ENCODE measurements around the gene GPI.

Gene GPI

DNA sequence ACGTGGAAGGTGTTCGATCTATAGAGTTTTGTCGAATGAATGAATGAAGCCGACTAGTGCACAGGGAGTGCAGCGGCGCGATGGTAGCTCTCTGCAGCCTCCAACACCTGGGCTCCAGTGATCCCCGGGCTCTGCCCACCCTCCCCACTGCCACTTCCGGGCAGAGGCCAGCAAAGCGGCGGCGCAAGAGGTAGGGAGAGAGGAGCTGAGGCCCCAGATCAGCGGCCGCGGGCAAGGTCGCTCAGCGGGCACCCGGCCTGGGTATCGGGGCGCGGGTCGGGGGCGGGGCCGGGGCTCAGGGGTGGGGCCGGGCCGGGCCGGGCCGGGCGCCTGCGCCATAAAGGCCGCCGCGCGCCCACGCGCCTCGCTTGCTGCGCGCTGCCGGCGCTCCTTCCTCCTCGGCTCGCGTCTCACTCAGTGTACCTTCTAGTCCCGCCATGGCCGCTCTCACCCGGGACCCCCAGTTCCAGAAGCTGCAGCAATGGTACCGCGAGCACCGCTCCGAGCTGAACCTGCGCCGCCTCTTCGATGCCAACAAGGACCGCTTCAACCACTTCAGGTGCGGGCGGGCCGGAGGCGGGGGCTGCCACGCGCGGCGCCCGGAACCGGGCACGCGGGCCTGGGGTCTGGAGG lies at the start of gene GPI:
GPI (plus strand) TSS at position 367 of the 633 bp plus-strand sequence; CDS start at position 438, 71 bp downstream.
- TF ChIP-seq CREB1 (IDR thresholded peaks at IDR 0.05; ENCODE audit: low read depth) (no peak), ZBTB7A (IDR thresholded peaks at IDR 0.05; ENCODE audit: low read depth) (peak; percentile 65), TAF1 (IDR thresholded peaks at IDR 0.05; ENCODE audit: low read depth) (peak; percentile 57; the same call in 1 of the 2 replicates), EGR1 (IDR thresholded peaks at IDR 0.05) (0 out of 2 replicates have a peak, but pooled peaks have one; percentile 70), YY1 (IDR thresholded peaks at IDR 0.05; ENCODE audit: low read depth) (peak; percentile 74), CEBPB (IDR thresholded peaks at IDR 0.05) (no peak)

DNA sequence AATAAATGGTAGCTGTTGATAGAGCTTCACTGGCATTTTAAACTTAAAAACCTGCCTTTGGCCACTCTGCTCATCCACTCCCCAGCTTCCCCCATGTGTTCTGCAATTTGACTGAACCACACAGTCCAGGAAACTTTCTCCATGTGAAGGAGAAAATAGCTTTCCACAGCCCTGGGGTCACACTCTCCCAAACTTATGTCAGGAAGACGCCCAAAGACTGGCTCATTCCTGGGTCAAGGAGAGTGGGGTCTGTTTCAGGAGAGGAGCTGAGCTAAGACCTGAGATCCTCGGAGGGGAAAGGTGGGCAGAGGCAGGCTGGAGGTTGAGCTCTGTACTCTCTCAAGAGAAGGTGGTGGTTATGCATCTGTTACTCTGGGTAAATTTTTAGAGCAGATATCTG lies 48.7 kb upstream of the GPI start:
- TF ChIP-seq, protein P1, sequence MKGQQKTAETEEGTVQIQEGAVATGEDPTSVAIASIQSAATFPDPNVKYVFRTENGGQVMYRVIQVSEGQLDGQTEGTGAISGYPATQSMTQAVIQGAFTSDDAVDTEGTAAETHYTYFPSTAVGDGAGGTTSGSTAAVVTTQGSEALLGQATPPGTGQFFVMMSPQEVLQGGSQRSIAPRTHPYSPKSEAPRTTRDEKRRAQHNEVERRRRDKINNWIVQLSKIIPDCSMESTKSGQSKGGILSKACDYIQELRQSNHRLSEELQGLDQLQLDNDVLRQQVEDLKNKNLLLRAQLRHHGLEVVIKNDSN (IDR thresholded peaks at IDR 0.05): no peak
- TF ChIP-seq CREB1 (IDR thresholded peaks at IDR 0.05; ENCODE audit: low read depth): no peak
- TF ChIP-seq, protein P2, sequence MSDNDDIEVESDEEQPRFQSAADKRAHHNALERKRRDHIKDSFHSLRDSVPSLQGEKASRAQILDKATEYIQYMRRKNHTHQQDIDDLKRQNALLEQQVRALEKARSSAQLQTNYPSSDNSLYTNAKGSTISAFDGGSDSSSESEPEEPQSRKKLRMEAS (IDR thresholded peaks at IDR 0.05): no peak
- no peak for TF ChIP-seq NFIC (IDR thresholded peaks at IDR 0.05)
- TF ChIP-seq YY1 (IDR thresholded peaks at IDR 0.05; ENCODE audit: low read depth): no peak
- TF ChIP-seq RAD21 (IDR thresholded peaks at IDR 0.05; ENCODE audit: low read depth): no peak
- TF ChIP-seq, protein P3, sequence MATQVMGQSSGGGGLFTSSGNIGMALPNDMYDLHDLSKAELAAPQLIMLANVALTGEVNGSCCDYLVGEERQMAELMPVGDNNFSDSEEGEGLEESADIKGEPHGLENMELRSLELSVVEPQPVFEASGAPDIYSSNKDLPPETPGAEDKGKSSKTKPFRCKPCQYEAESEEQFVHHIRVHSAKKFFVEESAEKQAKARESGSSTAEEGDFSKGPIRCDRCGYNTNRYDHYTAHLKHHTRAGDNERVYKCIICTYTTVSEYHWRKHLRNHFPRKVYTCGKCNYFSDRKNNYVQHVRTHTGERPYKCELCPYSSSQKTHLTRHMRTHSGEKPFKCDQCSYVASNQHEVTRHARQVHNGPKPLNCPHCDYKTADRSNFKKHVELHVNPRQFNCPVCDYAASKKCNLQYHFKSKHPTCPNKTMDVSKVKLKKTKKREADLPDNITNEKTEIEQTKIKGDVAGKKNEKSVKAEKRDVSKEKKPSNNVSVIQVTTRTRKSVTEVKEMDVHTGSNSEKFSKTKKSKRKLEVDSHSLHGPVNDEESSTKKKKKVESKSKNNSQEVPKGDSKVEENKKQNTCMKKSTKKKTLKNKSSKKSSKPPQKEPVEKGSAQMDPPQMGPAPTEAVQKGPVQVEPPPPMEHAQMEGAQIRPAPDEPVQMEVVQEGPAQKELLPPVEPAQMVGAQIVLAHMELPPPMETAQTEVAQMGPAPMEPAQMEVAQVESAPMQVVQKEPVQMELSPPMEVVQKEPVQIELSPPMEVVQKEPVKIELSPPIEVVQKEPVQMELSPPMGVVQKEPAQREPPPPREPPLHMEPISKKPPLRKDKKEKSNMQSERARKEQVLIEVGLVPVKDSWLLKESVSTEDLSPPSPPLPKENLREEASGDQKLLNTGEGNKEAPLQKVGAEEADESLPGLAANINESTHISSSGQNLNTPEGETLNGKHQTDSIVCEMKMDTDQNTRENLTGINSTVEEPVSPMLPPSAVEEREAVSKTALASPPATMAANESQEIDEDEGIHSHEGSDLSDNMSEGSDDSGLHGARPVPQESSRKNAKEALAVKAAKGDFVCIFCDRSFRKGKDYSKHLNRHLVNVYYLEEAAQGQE (IDR thresholded peaks at IDR 0.05; ENCODE audit: low read depth): no peak
- TF ChIP-seq FOXM1 (IDR thresholded peaks at IDR 0.05; ENCODE audit: borderline replicate concordance, low read depth): no peak
- TF ChIP-seq TCF12 (IDR thresholded peaks at IDR 0.05; ENCODE audit: low read depth): no peak
- no peak for TF ChIP-seq EP300 (IDR thresholded peaks at IDR 0.05; ENCODE audit: borderline replicate concordance)
- TF ChIP-seq ZBTB7A (IDR thresholded peaks at IDR 0.05; ENCODE audit: low read depth): no peak
- TF ChIP-seq EGR1 (IDR thresholded peaks at IDR 0.05): no peak

DNA sequence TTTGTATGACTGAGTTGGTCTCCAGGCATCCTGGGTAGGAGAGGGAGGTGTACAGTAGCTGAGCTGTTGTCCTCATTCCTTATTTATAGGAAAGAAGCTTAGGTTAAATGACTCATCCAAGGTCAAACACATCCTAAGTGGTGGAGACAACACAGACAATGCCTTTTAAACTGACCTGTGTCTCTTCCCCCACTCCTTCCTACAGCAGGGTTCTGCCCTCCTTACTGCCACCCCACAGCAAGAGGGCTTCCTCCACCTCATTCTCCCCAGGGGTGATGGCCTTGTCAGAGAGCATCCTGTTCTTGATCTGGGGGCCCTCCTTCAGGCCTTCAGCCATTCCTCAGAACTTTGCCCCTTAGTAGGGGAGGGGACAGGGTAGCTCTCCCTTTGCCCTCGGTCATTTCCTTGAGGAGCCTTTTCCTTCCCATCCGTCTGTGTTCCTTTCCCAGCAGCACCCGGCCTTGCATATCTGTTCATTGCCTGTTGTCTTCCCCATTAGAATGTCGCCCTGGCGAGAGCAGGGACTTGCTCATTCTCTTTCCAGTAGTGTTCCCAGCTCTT lies 48.2 kb upstream of the GPI start:
- TF ChIP-seq CEBPB (IDR thresholded peaks at IDR 0.05) (no peak), FOXM1 (IDR thresholded peaks at IDR 0.05; ENCODE audit: borderline replicate concordance, low read depth) (no peak), TAF1 (IDR thresholded peaks at IDR 0.05; ENCODE audit: low read depth) (no peak), RAD21 (IDR thresholded peaks at IDR 0.05; ENCODE audit: low read depth) (no peak), TCF12 (IDR thresholded peaks at IDR 0.05; ENCODE audit: low read depth) (no peak), YY1 (IDR thresholded peaks at IDR 0.05; ENCODE audit: low read depth) (no peak), EGR1 (IDR thresholded peaks at IDR 0.05) (no peak), CREB1 (IDR thresholded peaks at IDR 0.05; ENCODE audit: low read depth) (no peak), NFIC (IDR thresholded peaks at IDR 0.05) (no peak), EP300 (IDR thresholded peaks at IDR 0.05; ENCODE audit: borderline replicate concordance) (no peak), TEAD4 (IDR thresholded peaks at IDR 0.05) (no peak), ZBTB7A (IDR thresholded peaks at IDR 0.05; ENCODE audit: low read depth) (no peak)
- TF ChIP-seq, protein P1 (IDR thresholded peaks at IDR 0.05): no peak
- TF ChIP-seq, protein P2 (IDR thresholded peaks at IDR 0.05): no peak
- TF ChIP-seq, protein P3 (IDR thresholded peaks at IDR 0.05; ENCODE audit: low read depth): no peak

DNA sequence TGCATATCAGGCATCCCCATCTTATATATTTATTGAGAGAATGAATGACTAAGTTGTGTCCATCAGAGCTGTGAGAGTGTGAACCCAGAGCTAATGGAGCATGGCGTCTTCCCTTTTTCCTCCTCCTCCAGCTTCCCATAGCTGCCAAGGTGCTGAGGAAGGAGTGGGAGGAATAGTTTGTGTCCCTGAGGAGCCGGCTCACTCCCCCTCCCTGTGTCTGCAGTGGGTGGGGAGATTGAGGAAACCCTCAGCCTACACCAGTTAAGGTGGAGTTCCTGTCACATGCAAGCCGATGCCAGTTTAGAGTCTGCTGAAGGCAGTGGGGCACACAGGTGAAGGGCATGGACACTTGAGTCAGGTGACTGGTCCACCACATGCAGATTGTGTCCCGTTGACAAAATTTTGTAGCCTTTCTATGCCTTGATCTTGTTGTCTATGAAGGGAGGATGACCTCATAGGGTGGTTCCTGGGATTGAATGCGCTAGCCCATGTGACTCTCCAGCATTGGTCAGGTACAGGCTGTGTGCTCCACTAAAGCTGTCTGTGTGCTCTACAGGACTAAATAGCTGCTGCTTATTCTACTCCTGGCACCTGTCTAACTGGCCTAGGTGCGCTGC lies 47.6 kb upstream of the GPI start:
- no peak for TF ChIP-seq TAF1 (IDR thresholded peaks at IDR 0.05; ENCODE audit: low read depth)
- no peak for TF ChIP-seq FOXM1 (IDR thresholded peaks at IDR 0.05; ENCODE audit: borderline replicate concordance, low read depth)
- TF ChIP-seq RAD21 (IDR thresholded peaks at IDR 0.05; ENCODE audit: low read depth): no peak
- TF ChIP-seq, protein P1 (IDR thresholded peaks at IDR 0.05): peak; percentile 83
- TF ChIP-seq TCF12 (IDR thresholded peaks at IDR 0.05; ENCODE audit: low read depth): no peak
- TF ChIP-seq, protein P3 (IDR thresholded peaks at IDR 0.05; ENCODE audit: low read depth): no peak
